Measurements from ENCODE around the gene FHL2.

The FHL2 gene

DNA sequence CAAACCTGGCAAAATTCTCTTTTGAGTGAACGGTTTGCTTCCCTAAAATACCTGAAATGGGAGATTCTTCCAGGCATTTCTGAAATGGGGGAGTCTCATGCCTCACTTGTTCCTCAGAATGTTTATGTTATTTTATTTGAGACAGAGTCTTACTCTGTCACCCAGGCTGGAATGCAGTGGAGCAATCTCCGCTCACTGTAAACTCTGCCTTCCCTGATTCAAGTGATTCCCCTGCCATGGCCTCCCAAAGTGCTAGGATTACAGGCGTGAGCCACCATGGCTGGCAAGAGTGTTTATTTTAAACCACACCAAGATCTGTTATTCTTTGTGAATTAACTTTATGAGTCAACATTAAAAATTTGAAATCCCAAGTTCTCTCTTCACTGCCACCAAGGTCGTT lies 6.4 kb upstream of the FHL2 start:
- Histone ChIP-seq H4K91ac (ENCODE audit: low read length) (no peak overlapping the region), H3K4me1 (ENCODE audit: control insufficient read depth, insufficient read depth, low read depth, low read length) (peaks cover 16% of the 10 kb centered on the region), H3K4me3 (ENCODE audit: insufficient read depth in 1 of 2, low read depth in 1 of 2, low read length in 2 of 2) (no peak overlapping the region), H3K27ac (ENCODE audit: low read length, poor library complexity, severe bottlenecking) (peak overlapping the region; percentile 97), H2AK5ac (ENCODE audit: low read length, severe bottlenecking) (peak overlapping the region; percentile 99), H3K23ac (ENCODE audit: low read length in 2 of 2) (no peak overlapping the region), H2BK5ac (ENCODE audit: low read depth, low read length, poor library complexity, severe bottlenecking) (peak overlapping the region; percentile 99), H3K79me1 (replicated peaks; ENCODE audit: low read length, poor library complexity, severe bottlenecking) (no peaks in the 10 kb centered on the region), H2BK120ac (ENCODE audit: low read depth, low read length) (no peak overlapping the region), H3K27me3 (ENCODE audit: control insufficient read depth in 1 of 2, insufficient read depth in 1 of 2, low read length in 2 of 2) (no peaks in the 10 kb centered on the region), H3K4me2 (ENCODE audit: low read length, poor library complexity, severe bottlenecking) (no peak overlapping the region), H3K14ac (ENCODE audit: low read length in 2 of 2) (no peak overlapping the region), H3K4ac (ENCODE audit: low read depth in 1 of 2, low read length in 2 of 2) (no peak overlapping the region), H3K9me3 (ENCODE audit: control insufficient read depth, low read length) (no peaks in the 10 kb centered on the region), H4K8ac (ENCODE audit: low read length) (no peak overlapping the region), H2BK12ac (ENCODE audit: low read length in 2 of 2) (no peak overlapping the region), H3K18ac (ENCODE audit: low read depth in 1 of 2, low read length in 2 of 2) (peak overlapping the region in 1 of 2 experiments; percentile 91), H3K36me3 (ENCODE audit: control insufficient read depth in 1 of 2, insufficient read depth in 2 of 2, low read depth in 1 of 2, low read length in 2 of 2) (no peaks in the 10 kb centered on the region), H2AFZ (ENCODE audit: low read depth, low read length) (no peak overlapping the region), H3K9ac (ENCODE audit: low read length) (peak overlapping the region; percentile 28), H2BK15ac (ENCODE audit: low read depth, poor library complexity, severe bottlenecking) (no peak overlapping the region)
- 29% methylated on average over 2 of the region's 4 CpGs for WGBS
- peak; percentile 88 for DNase-seq

DNA sequence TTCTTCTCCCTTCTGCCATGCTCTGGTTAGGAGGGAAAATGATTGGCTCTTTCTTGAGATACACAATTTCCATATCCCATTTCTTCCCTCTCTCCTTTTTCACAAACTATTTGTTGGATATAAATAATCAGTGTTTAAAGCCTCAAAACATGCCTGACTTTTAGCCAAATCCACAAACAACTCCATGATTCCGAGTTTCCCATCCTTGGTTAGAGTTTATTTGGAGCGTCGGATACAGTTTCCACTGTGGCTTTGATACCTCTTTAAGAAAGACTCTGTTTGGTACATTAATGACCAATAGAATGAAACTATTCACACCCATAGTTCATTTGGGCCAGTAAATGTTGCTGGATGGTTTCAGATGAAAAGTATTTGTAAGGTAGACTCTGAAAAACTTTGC lies 5.9 kb upstream of the FHL2 start:
- no peak overlapping the region for H3K23ac ChIP-seq (ENCODE audit: low read length in 2 of 2)
- H3K14ac ChIP-seq (ENCODE audit: low read length in 2 of 2), result no peak overlapping the region
- H3K27ac ChIP-seq (ENCODE audit: low read length, poor library complexity, severe bottlenecking), result peak overlapping the region; percentile 97
- peak overlapping the region; percentile 77 to 94 for H3K18ac ChIP-seq (ENCODE audit: low read depth in 1 of 2, low read length in 2 of 2)
- H3K4me1 ChIP-seq (ENCODE audit: control insufficient read depth, insufficient read depth, low read depth, low read length), result peaks cover 12% of the 10 kb centered on the region
- peaks cover 5% of the 10 kb centered on the region for H3K79me1 ChIP-seq (replicated peaks; ENCODE audit: low read length, poor library complexity, severe bottlenecking)
- no peak overlapping the region for H2AFZ ChIP-seq (ENCODE audit: low read depth, low read length)
- no peak overlapping the region for H3K4me3 ChIP-seq (ENCODE audit: insufficient read depth in 1 of 2, low read depth in 1 of 2, low read length in 2 of 2)
- DNase-seq, result peak; percentile 38
- H2BK5ac ChIP-seq (ENCODE audit: low read depth, low read length, poor library complexity, severe bottlenecking), result peak overlapping the region; percentile 84
- H2AK5ac ChIP-seq (ENCODE audit: low read length, severe bottlenecking), result peak overlapping the region; percentile 71
- peak overlapping the region; percentile 28 for H3K9ac ChIP-seq (ENCODE audit: low read length)
- H4K8ac ChIP-seq (ENCODE audit: low read length), result no peak overlapping the region
- H4K91ac ChIP-seq (ENCODE audit: low read length), result peak overlapping the region; percentile 97
- no peaks in the 10 kb centered on the region for H3K9me3 ChIP-seq (ENCODE audit: control insufficient read depth, low read length)
- no peak overlapping the region for H3K4me2 ChIP-seq (ENCODE audit: low read length, poor library complexity, severe bottlenecking)
- H2BK15ac ChIP-seq (ENCODE audit: low read depth, poor library complexity, severe bottlenecking), result no peak overlapping the region
- H3K36me3 ChIP-seq (ENCODE audit: control insufficient read depth in 1 of 2, insufficient read depth in 2 of 2, low read depth in 1 of 2, low read length in 2 of 2), result no peaks in the 10 kb centered on the region
- peak overlapping the region; percentile 92 to 99 for H2BK12ac ChIP-seq (ENCODE audit: low read length in 2 of 2)
- no peak overlapping the region for H2BK120ac ChIP-seq (ENCODE audit: low read depth, low read length)
- no peaks in the 10 kb centered on the region for H3K27me3 ChIP-seq (ENCODE audit: control insufficient read depth in 1 of 2, insufficient read depth in 1 of 2, low read length in 2 of 2)
- 82% methylated on average over 3 of the region's 3 CpGs for WGBS
- H3K4ac ChIP-seq (ENCODE audit: low read depth in 1 of 2, low read length in 2 of 2), result peak overlapping the region in 1 of 2 experiments; percentile 16

DNA sequence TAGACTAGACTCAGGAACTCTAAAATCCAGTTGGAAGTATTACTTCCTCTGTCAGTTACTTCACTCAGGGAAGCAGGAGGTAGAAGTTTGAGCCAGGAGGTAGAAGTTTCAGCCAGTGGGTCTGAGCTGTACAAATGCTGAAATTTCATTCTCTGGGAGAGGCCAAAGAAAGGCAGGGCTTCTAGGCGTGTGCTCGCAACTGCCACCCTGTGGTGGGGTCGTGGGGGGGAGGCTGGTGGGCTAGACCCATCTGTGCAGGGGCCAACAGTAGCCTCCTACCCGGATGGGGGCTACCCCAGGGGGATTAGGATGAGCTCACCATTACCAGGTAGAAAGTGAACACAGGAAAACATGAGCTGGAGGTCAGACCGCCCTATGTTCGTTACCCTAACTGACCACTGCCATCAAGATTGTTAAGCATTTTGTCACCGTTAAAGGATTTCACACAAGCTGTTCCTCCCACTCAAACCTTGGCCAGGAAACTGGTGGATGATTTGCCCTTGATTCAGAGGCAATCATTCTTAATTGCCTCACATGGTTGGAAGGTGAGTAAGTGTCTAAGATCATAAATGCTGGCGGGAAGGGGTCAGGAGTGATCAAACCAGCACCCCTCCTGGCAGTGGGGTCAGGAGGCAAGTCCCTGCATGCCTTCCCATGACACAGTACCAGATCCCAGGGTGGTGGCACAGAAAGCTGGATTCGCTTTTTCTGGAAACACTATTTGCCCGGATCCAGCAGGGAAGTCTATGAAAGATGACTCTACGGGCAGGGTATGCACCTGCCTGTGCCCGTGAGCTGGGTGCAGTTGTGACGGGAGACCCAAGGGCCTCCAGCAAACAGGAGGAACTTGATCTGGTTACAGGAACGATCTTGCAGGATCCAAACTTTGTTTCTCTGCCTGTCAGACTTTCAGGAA lies 5.2 kb upstream of the FHL2 start:
- peak overlapping the region; percentile 86 for H2BK15ac ChIP-seq (ENCODE audit: low read depth, poor library complexity, severe bottlenecking)
- peak overlapping the region; percentile 95 for H2BK5ac ChIP-seq (ENCODE audit: low read depth, low read length, poor library complexity, severe bottlenecking)
- H3K4me3 ChIP-seq (ENCODE audit: insufficient read depth in 1 of 2, low read depth in 1 of 2, low read length in 2 of 2), result no peak overlapping the region
- H3K4me2 ChIP-seq (ENCODE audit: low read length, poor library complexity, severe bottlenecking), result peak overlapping the region; percentile 43
- H3K4ac ChIP-seq (ENCODE audit: low read depth in 1 of 2, low read length in 2 of 2), result peak overlapping the region; percentile 85 to 93
- 40% methylated on average over 14 of the region's 14 CpGs for WGBS
- H2AK5ac ChIP-seq (ENCODE audit: low read length, severe bottlenecking), result peak overlapping the region; percentile 84
- peak overlapping the region in 1 of 2 experiments; percentile 46 for H3K14ac ChIP-seq (ENCODE audit: low read length in 2 of 2)
- peak overlapping the region; percentile 15 for H2AFZ ChIP-seq (ENCODE audit: low read depth, low read length)
- peak overlapping the region; percentile 91 for H2BK120ac ChIP-seq (ENCODE audit: low read depth, low read length)
- no peaks in the 10 kb centered on the region for H3K27me3 ChIP-seq (ENCODE audit: control insufficient read depth in 1 of 2, insufficient read depth in 1 of 2, low read length in 2 of 2)
- peaks cover 15% of the 10 kb centered on the region for H3K4me1 ChIP-seq (ENCODE audit: control insufficient read depth, insufficient read depth, low read depth, low read length)
- H2BK12ac ChIP-seq (ENCODE audit: low read length in 2 of 2), result peak overlapping the region; percentile 92 to 99
- H4K8ac ChIP-seq (ENCODE audit: low read length), result peak overlapping the region; percentile 99
- H3K9me3 ChIP-seq (ENCODE audit: control insufficient read depth, low read length), result no peaks in the 10 kb centered on the region
- H3K23ac ChIP-seq (ENCODE audit: low read length in 2 of 2), result peak overlapping the region in 1 of 2 experiments; percentile 64
- peaks cover 12% of the 10 kb centered on the region for H3K79me1 ChIP-seq (replicated peaks; ENCODE audit: low read length, poor library complexity, severe bottlenecking)
- peak overlapping the region; percentile 79 to 94 for H3K18ac ChIP-seq (ENCODE audit: low read depth in 1 of 2, low read length in 2 of 2)
- DNase-seq, result peak; percentile 88
- H3K36me3 ChIP-seq (ENCODE audit: control insufficient read depth in 1 of 2, insufficient read depth in 2 of 2, low read depth in 1 of 2, low read length in 2 of 2), result peaks cover 0 to 2% of the 10 kb centered on the region in 2 experiments
- H3K27ac ChIP-seq (ENCODE audit: low read length, poor library complexity, severe bottlenecking), result peak overlapping the region; percentile 97
- H3K9ac ChIP-seq (ENCODE audit: low read length), result peak overlapping the region; percentile 55
- peak overlapping the region; percentile 97 for H4K91ac ChIP-seq (ENCODE audit: low read length)

DNA sequence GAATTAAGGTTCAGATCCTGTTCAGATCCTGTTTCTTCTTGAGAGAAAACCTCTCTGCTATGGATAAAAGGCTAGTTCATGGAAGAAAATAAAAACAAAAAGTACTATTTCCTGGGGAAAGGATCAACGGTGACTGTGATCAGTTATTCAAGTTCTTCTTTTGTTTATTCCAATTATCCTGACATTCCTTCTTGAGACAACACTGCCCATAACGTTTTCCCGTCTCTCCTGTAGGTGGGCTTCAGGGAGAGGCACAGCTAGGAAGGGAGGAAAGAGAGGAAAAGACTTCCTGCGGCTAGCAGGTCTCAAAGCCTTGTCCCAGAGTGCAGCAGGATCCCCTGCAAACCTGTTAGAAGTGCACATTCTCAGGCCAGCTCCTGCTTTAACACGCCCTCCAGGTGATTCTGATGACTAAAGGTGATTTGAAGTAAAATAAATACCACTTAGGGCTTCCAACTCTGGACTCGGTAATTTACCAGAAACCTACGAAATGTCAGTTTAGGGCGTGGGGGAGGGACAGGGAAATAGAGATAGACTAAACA lies 4.5 kb upstream of the FHL2 start:
- no peak for DNase-seq
- 40% methylated on average over 4 of the region's 8 CpGs for WGBS

More for the DNA sequence above, 4.5 kb upstream of the FHL2 start:
- H4K8ac ChIP-seq (ENCODE audit: low read length), result peak overlapping the region; percentile 99
- H3K4ac ChIP-seq (ENCODE audit: low read depth in 1 of 2, low read length in 2 of 2), result peak overlapping the region; percentile 91 to 93
- peak overlapping the region; percentile 84 for H2AK5ac ChIP-seq (ENCODE audit: low read length, severe bottlenecking)
- peak overlapping the region; percentile 43 for H3K4me2 ChIP-seq (ENCODE audit: low read length, poor library complexity, severe bottlenecking)
- no peaks in the 10 kb centered on the region for H3K27me3 ChIP-seq (ENCODE audit: control insufficient read depth in 1 of 2, insufficient read depth in 1 of 2, low read length in 2 of 2)
- peak overlapping the region; percentile 97 for H3K27ac ChIP-seq (ENCODE audit: low read length, poor library complexity, severe bottlenecking)
- H3K23ac ChIP-seq (ENCODE audit: low read length in 2 of 2), result no peak overlapping the region
- H3K4me3 ChIP-seq (ENCODE audit: insufficient read depth in 1 of 2, low read depth in 1 of 2, low read length in 2 of 2), result no peak overlapping the region
- H3K9me3 ChIP-seq (ENCODE audit: control insufficient read depth, low read length), result no peaks in the 10 kb centered on the region
- no peak overlapping the region for H2AFZ ChIP-seq (ENCODE audit: low read depth, low read length)
- peaks cover 0 to 2% of the 10 kb centered on the region in 2 experiments for H3K36me3 ChIP-seq (ENCODE audit: control insufficient read depth in 1 of 2, insufficient read depth in 2 of 2, low read depth in 1 of 2, low read length in 2 of 2)
- H2BK5ac ChIP-seq (ENCODE audit: low read depth, low read length, poor library complexity, severe bottlenecking), result peak overlapping the region; percentile 95
- H3K18ac ChIP-seq (ENCODE audit: low read depth in 1 of 2, low read length in 2 of 2), result peak overlapping the region; percentile 79 to 92
- H3K79me1 ChIP-seq (replicated peaks; ENCODE audit: low read length, poor library complexity, severe bottlenecking), result peaks cover 12% of the 10 kb centered on the region
- H3K9ac ChIP-seq (ENCODE audit: low read length), result peak overlapping the region; percentile 55
- H2BK15ac ChIP-seq (ENCODE audit: low read depth, poor library complexity, severe bottlenecking), result no peak overlapping the region
- peak overlapping the region; percentile 70 for H4K91ac ChIP-seq (ENCODE audit: low read length)
- H3K4me1 ChIP-seq (ENCODE audit: control insufficient read depth, insufficient read depth, low read depth, low read length), result peaks cover 14% of the 10 kb centered on the region
- H3K14ac ChIP-seq (ENCODE audit: low read length in 2 of 2), result peak overlapping the region in 1 of 2 experiments; percentile 75
- H2BK120ac ChIP-seq (ENCODE audit: low read depth, low read length), result peak overlapping the region; percentile 91
- peak overlapping the region; percentile 92 to 96 for H2BK12ac ChIP-seq (ENCODE audit: low read length in 2 of 2)
